Omental fat pad (tissue), 4 donors: ENCODE results near the gene MAP2K6. TPM values are rescaled to one million over a fixed set of nuclear protein-coding genes. Genes with fewer than 3 reads are reported as not detected.

Experiments
- ATAC-seq: fragments of 150-250 bp; one replicate; pipeline ENCODE4 v1.9.1; 2016; ENCODE audit warnings: mild to moderate bottlenecking, moderate library complexity; ENCODE audit not compliant: low FRiP score
- DNase-seq: peaks from one replicate; pipeline ENCODE4 v3.0.0-alpha.2; 2019; ENCODE audit warnings: low spot score
- total RNA-seq, 4 donors: library from RNA; depleted of rRNA; stranded (reverse); fragments of >200 nt; gene quantifications; one replicate each; pipeline ENCODE4 v1.1.0, GENCODE V29; 2016
- TF ChIP-seq, protein P1 (sequence below), 3 donors: fragments of 450-650 bp; IDR thresholded peaks; one replicate each; pipeline ENCODE4 v1.5.1; 2016 to 2017; ENCODE audit warnings: antibody characterized with exemption in 3 of 3, mild to moderate bottlenecking in 3 of 3, moderate library complexity in 2 of 3

MAP2K6 gene
- total RNA-seq, 4 donors from 2014 or later: 3.5 to 24.3 (median 4.8) TPM

DNA sequence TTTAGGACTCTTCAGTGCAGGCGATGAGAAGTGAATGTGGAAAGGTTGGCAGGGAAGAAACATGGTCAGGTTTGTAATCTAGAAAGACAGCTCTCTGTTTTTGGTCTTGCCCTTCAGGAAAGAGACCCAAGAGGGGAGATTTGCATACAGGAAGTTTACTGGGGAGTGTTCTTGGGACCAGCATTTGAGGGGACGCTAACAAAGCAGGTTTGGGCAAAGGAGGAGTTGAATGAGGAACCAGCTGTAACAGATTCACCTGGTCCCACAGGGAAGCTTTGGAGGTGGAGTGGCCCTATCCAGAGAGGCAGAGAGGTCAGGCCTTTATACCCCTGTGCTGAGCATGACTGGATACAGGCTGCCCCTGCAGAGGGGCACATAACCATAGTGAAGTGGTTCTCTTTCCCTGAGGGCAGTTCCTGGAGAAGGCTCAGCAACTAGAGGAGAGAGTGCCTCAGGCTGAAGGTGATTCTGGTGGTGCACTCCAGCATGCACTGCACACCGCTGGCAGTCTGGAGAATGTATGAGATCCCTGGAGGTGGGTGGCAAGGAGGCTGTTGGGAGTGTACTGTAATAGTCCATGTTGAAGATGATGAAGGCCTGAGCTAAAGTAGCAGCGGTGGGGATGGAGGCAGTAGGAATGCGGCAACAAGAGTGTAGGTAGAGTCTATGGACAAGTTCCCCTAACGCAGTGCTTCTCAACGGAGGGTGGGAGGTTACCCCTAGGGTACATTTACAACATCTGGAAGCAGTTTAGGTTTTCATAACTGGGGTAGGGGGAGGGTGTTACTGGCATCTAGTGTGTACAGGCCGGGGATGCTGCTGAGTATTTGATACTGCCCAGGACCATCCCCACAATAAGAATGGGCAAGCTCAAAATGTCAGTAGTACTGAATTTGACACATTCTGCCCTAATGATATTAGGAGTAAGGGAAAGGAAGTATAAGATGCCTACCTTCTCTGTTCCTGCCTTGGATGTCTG, 37.2 kb downstream of the MAP2K6 start:
- ATAC-seq: no peak
- no peak for DNase-seq
- TF ChIP-seq, protein P1, sequence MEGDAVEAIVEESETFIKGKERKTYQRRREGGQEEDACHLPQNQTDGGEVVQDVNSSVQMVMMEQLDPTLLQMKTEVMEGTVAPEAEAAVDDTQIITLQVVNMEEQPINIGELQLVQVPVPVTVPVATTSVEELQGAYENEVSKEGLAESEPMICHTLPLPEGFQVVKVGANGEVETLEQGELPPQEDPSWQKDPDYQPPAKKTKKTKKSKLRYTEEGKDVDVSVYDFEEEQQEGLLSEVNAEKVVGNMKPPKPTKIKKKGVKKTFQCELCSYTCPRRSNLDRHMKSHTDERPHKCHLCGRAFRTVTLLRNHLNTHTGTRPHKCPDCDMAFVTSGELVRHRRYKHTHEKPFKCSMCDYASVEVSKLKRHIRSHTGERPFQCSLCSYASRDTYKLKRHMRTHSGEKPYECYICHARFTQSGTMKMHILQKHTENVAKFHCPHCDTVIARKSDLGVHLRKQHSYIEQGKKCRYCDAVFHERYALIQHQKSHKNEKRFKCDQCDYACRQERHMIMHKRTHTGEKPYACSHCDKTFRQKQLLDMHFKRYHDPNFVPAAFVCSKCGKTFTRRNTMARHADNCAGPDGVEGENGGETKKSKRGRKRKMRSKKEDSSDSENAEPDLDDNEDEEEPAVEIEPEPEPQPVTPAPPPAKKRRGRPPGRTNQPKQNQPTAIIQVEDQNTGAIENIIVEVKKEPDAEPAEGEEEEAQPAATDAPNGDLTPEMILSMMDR (IDR thresholded peaks at IDR 0.05): no peak

DNA sequence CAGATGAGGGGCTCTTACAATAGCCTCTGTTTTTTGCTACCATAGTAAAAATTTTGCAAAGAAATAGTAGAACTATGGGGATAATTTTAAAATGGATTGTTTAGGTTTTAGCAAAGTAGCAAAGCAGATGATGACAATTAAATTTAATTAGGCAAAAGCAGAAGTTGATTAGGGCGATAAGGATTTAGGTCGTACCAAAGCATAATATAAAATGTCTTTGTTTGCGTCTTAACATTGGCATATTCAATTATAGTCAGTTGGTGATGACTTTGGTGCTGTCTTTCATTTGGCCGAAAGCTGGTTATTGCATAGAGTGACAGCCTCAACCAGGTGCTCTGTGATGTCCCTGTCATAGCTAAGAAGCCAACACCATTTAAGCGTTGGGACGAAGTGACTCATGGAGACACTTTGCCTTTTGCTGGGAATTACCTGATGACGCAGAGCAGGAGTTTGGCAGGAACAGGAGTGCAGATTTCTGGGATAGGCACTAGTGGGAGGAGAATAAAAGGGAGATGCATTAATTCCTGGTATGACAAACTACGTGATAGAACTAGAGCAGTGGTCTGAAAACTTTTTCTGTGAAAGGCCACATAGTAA, 38.3 kb downstream of the MAP2K6 start:
- TF ChIP-seq, protein P1 (IDR thresholded peaks at IDR 0.05): no peak
- DNase-seq: no peak
- ATAC-seq: no peak

DNA sequence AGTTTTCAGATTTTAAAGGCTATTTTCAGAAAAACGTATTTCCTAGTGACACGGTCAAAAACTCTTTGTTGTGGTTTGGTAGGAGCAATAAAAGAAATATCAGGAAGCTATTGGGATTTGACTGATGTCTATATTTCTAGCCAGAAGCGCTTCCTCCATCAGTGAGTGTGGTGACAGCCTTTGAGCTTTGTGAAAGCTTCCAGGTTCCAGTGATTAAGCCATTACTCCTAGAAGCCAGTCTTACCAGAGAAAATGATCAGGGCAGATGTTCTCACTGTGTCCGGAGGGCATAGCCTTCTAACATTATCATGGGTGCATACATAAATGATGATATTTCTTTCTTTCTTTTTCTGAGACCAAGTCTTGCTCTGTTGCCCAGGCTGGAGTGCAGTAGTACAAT, 39.6 kb downstream of the MAP2K6 start:
- TF ChIP-seq, protein P1 (IDR thresholded peaks at IDR 0.05): no peak
- no peak for ATAC-seq

GRCh38 chr17:69455040-69455439, 40.5 kb downstream of the MAP2K6 start:
- TF ChIP-seq, protein P1 (IDR thresholded peaks at IDR 0.05): no peak
- no peak for ATAC-seq
- DNase-seq: no peak

More for the DNA sequence above, 39.6 kb downstream of the MAP2K6 start:
- no peak for DNase-seq

DNA sequence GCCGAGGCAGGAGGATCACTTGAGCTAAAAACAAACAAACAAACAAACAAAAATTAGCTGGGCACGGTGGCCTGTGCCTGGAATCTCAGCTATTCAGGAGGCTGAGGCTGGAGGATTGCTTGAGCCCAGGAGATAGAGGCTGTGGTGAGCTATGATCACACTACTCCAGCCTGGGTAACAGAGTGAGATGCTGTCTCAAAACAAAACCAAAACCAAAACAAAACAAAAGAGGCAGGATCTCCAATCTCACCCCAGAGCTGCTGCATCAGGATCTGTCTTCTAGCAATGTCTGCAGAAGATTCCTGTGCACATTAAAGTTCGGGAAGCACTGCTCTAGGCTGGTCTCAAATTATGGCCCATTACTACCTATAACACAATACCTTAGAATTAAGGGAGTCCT, 43.1 kb downstream of the MAP2K6 start:
- TF ChIP-seq, protein P1 (IDR thresholded peaks at IDR 0.05): no peak
- DNase-seq (no peak), ATAC-seq (no peak)

GRCh38 chr17:69460963-69461922, 46.7 kb downstream of the MAP2K6 start:
- no peak for ATAC-seq
- TF ChIP-seq, protein P1 (IDR thresholded peaks at IDR 0.05): no peak
- DNase-seq: no peak
